Tibial nerve (tissue), 4 donors: Measurements from ENCODE around the gene OBSCN. TPM values are rescaled to one million over a fixed set of nuclear protein-coding genes. Genes with fewer than 3 reads are reported as not detected.

Experiments
- DNase-seq, 2 donors: peaks; one replicate each; pipeline ENCODE4 v3.0.0-alpha.2; 2019; ENCODE audit warnings: low spot score in 2 of 2
- H3K27ac ChIP-seq, 4 donors: fragments of 200-600 bp; sonication (generic) in 3 of 4; one replicate each; pipeline ENCODE4 v1.5.1; 2017 to 2019; ENCODE audit warnings: mild to moderate bottlenecking in 1 of 4
- H3K27me3 ChIP-seq, 2 donors: fragments of 200-600 bp; sonication (generic) in 1 of 2; one replicate each; pipeline versions ENCODE4 v1.5.1 to v1.6.0; 2017 to 2019
- H3K36me3 ChIP-seq, 3 donors: fragments of 200-600 bp; sonication (generic); one replicate each; pipeline ENCODE4 v1.5.1; 2018 to 2019
- H3K4me1 ChIP-seq, 4 donors: fragments of 200-600 bp; sonication (generic) in 3 of 4; one replicate each; pipeline ENCODE4 v1.5.1; 2017 to 2019
- H3K4me3 ChIP-seq, 4 donors: fragments of 200-600 bp; sonication (generic) in 3 of 4; one replicate each; pipeline ENCODE4 v1.5.1; 2017 to 2019; ENCODE audit warnings: mild to moderate bottlenecking in 1 of 4, moderate library complexity in 1 of 4
- H3K9me3 ChIP-seq, 4 donors: fragments of 200-600 bp; sonication (generic) in 3 of 4; one replicate each; pipeline ENCODE4 v1.5.1; 2017 to 2019
- EP300 ChIP-seq, 2 donors: sonication (generic); formaldehyde crosslinking; IDR thresholded peaks; one replicate each; pipeline ENCODE4 v1.6.1; 2017; ENCODE audit warnings: antibody characterized with exemption in 2 of 2, mild to moderate bottlenecking in 1 of 2
- POLR2A ChIP-seq, 2 donors: fragments of 450-650 bp; IDR thresholded peaks; one replicate each; pipeline ENCODE4 v1.6.1; 2017; ENCODE audit warnings: antibody characterized with exemption in 2 of 2, mild to moderate bottlenecking in 2 of 2, moderate library complexity in 2 of 2
- WGBS, 2 donors: methylation state at CpG; one replicate each; pipeline ENCODE4 v1.1.5; 2018; 5-methylcytosine and 5-hydroxymethylcytosine counted together
- total RNA-seq, 4 donors: library from RNA; depleted of rRNA; stranded (reverse); fragments of >200 nt; gene quantifications; one replicate each; pipeline ENCODE4 v1.1.0, GENCODE V29; 2016
- TF ChIP-seq, protein P1 (sequence below), 5 experiments: fragments of 200-600 bp in 3 of 5; fragments of 450-650 bp in 2 of 5; sonication (generic) in 3 of 5; IDR thresholded peaks; one replicate each; pipeline ENCODE4 v1.5.1; 2016 to 2019; ENCODE audit warnings: antibody characterized with exemption in 5 of 5, mild to moderate bottlenecking in 3 of 5, moderate library complexity in 2 of 5

OBSCN gene
- total RNA-seq, 4 donors from 2014 or later: 8.5 to 22.6 (median 19.0) TPM

- Histone ChIP-seq H3K36me3 (peaks cover 0 to 35% (median 0%) of the 10 kb centered on the region in 3 donors), H3K4me3 (no peak overlapping the region), H3K4me1 (peaks cover 0 to 11% (median 0%) of the 10 kb centered on the region in 4 donors), H3K27me3 (no peaks in the 10 kb centered on the region), H3K9me3 (no peaks in the 10 kb centered on the region), H3K27ac (peak overlapping the region in 3 of 4 donors; percentile 14 to 67 (median 60))
- TF ChIP-seq, protein P1, sequence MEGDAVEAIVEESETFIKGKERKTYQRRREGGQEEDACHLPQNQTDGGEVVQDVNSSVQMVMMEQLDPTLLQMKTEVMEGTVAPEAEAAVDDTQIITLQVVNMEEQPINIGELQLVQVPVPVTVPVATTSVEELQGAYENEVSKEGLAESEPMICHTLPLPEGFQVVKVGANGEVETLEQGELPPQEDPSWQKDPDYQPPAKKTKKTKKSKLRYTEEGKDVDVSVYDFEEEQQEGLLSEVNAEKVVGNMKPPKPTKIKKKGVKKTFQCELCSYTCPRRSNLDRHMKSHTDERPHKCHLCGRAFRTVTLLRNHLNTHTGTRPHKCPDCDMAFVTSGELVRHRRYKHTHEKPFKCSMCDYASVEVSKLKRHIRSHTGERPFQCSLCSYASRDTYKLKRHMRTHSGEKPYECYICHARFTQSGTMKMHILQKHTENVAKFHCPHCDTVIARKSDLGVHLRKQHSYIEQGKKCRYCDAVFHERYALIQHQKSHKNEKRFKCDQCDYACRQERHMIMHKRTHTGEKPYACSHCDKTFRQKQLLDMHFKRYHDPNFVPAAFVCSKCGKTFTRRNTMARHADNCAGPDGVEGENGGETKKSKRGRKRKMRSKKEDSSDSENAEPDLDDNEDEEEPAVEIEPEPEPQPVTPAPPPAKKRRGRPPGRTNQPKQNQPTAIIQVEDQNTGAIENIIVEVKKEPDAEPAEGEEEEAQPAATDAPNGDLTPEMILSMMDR (IDR thresholded peaks at IDR 0.05): no peak
- no peak for TF ChIP-seq POLR2A (IDR thresholded peaks at IDR 0.05)
- no peak for TF ChIP-seq EP300 (IDR thresholded peaks at IDR 0.05)
- 65 to 71% methylated on average over 12 of the region's 12 CpGs for WGBS, 2 donors
- no peak for DNase-seq
These were observed 28.8 kb upstream of the OBSCN start for GRCh38 chr1:228178737-228179684.

DNA sequence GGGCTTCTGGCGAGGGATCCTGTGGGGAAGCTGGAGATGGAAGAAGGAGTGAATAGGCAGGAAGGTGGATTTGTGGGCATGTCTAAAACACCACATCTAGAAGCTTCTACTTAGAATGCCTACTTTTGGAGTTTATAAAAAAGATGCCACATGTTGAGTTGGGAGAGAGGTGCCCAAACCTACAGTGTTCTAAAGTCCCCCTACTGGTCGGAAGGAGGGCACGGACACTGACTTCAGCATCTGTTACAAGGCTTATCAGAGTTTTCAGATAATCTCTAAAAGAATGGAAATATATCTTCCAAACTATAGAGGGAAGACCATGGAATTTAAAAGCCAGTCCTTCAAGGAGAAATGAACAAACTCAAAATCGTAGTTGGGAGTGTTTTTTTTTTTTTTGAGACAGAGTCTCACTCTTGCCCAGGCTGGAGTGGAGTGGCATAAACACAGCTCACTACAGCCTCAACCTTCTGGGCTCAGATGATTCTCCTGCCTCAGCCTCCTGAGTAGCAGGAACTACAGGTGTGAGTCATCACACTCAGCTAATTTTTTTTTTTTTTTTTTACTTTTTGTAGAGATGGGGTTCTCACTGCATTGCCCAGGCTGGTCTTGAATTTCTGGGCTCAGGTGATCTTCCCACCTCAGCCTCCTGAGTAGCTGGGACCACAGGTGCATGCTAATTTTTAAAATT, 27.4 kb upstream of the OBSCN start:
- WGBS, 2 donors: 81 to 83% methylated on average over 4 of the region's 4 CpGs
- no peak overlapping the region for H3K4me3 ChIP-seq
- H3K27ac ChIP-seq: no peak overlapping the region
- TF ChIP-seq POLR2A (IDR thresholded peaks at IDR 0.05) (no peak), EP300 (IDR thresholded peaks at IDR 0.05) (no peak)
- TF ChIP-seq, protein P1 (IDR thresholded peaks at IDR 0.05): no peak
- no peaks in the 10 kb centered on the region for H3K9me3 ChIP-seq
- peaks cover 0 to 25% (median 0%) of the 10 kb centered on the region in 3 donors for H3K36me3 ChIP-seq
- DNase-seq: no peak
- peaks cover 0 to 9% (median 0%) of the 10 kb centered on the region in 4 donors for H3K4me1 ChIP-seq
- no peaks in the 10 kb centered on the region for H3K27me3 ChIP-seq

- H3K36me3 ChIP-seq: peaks cover 0 to 19% (median 0%) of the 10 kb centered on the region in 3 donors
- no peak for TF ChIP-seq EP300 (IDR thresholded peaks at IDR 0.05)
- TF ChIP-seq POLR2A (IDR thresholded peaks at IDR 0.05): no peak
- TF ChIP-seq, protein P1 (IDR thresholded peaks at IDR 0.05): no peak
- H3K27me3 ChIP-seq: no peaks in the 10 kb centered on the region
- no peak for DNase-seq
- H3K4me3 ChIP-seq: no peak overlapping the region
- no peak overlapping the region for H3K27ac ChIP-seq
- H3K9me3 ChIP-seq: no peaks in the 10 kb centered on the region
- peaks cover 0 to 9% (median 0%) of the 10 kb centered on the region in 4 donors for H3K4me1 ChIP-seq
- WGBS, 2 donors: 96 to 97% methylated on average over 7 of the region's 7 CpGs
These were observed 26.7 kb upstream of the OBSCN start for GRCh38 chr1:228180959-228181644.

DNA sequence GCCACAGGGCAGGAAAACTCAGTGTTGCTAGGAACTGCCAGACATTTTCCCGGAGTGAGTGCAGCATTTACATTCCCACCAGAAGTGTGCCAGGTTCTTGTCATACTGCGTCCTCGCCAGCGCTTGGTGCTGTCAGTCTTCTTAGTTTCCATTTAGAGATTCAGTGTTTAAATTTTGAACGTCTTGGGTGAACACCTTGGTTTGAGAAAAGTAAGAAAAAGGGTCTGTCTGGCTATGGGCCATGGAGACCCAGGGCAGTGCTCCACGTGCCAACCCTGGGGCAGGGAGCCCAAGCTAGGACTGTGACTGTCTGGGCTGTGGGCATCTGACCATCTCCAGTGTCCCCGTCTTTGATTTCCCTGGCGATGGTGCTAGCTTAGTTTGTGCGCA, 26.2 kb upstream of the OBSCN start:
- Histone ChIP-seq H3K4me3 (no peak overlapping the region), H3K4me1 (peaks cover 0 to 9% (median 0%) of the 10 kb centered on the region in 4 donors), H3K9me3 (no peaks in the 10 kb centered on the region), H3K27ac (no peak overlapping the region), H3K27me3 (no peaks in the 10 kb centered on the region), H3K36me3 (peaks cover 0 to 13% (median 0%) of the 10 kb centered on the region in 3 donors)
- DNase-seq: no peak
- TF ChIP-seq, protein P1 (IDR thresholded peaks at IDR 0.05): no peak
- TF ChIP-seq POLR2A (IDR thresholded peaks at IDR 0.05): no peak
- no peak for TF ChIP-seq EP300 (IDR thresholded peaks at IDR 0.05)
- WGBS, 2 donors: 89 to 90% methylated on average over 9 of the region's 9 CpGs
